K562 (cell line): ENCODE results near the gene ZNF260. TPM values are rescaled to one million over a fixed set of nuclear protein-coding genes. Genes with fewer than 3 reads are reported as not detected.

ENCODE experiments used
- ARID1B ChIP-seq: fragments of 450-650 bp; IDR thresholded peaks from 2 replicates; pipeline ENCODE4 v1.6.1; 2016; ENCODE audit warnings: antibody characterized with exemption, mild to moderate bottlenecking, inconsistent platforms
- ARID2 ChIP-seq: fragments of 450-650 bp; IDR thresholded peaks from 2 replicates; pipeline ENCODE4 v1.6.1; 2017; ENCODE audit warnings: antibody characterized with exemption, mild to moderate bottlenecking
- DPF2 ChIP-seq: fragments of 450-650 bp; IDR thresholded peaks from 2 replicates; pipeline ENCODE4 v1.6.1; 2016
- EGR1 ChIP-seq: fragments of 450-650 bp; conservative IDR thresholded peaks from 2 replicates; pipeline ENCODE4 v1.6.1; 2017; ENCODE audit warnings: mild to moderate bottlenecking
- EP400 ChIP-seq: fragments of 450-650 bp; IDR thresholded peaks from 2 replicates; pipeline ENCODE4 v1.6.1; 2017; ENCODE audit warnings: antibody characterized with exemption, mild to moderate bottlenecking, moderate library complexity
- ETV1 ChIP-seq: fragments of 450-650 bp; conservative IDR thresholded peaks from 2 replicates; pipeline ENCODE4 v1.6.1; 2016; ENCODE audit warnings: missing genetic modification characterization, control low read depth, low read depth, missing compliant biosample characterization
- FOXK2 ChIP-seq, 2 experiments: fragments of 450-650 bp; IDR thresholded peaks in 1 of 2; conservative IDR thresholded peaks in 1 of 2; 2 replicates each; pipeline ENCODE4 v1.6.1; 2016; ENCODE audit warnings: low read depth in 2 of 2, mild to moderate bottlenecking in 1 of 2
- HDGF ChIP-seq: fragments of 450-650 bp; IDR thresholded peaks from 2 replicates; pipeline ENCODE4 v1.6.1; 2016
- NBN ChIP-seq: fragments of 450-650 bp; IDR thresholded peaks from 2 replicates; pipeline ENCODE4 v1.6.1; 2016; ENCODE audit warnings: low read depth, mild to moderate bottlenecking
- NCOA1 ChIP-seq: fragments of 450-650 bp; IDR thresholded peaks from 2 replicates; pipeline ENCODE4 v1.6.1; 2016; ENCODE audit warnings: low read depth
- RBM17 ChIP-seq: fragments of 200-400 bp; formaldehyde crosslinking; IDR thresholded peaks from 2 replicates; pipeline ENCODE4 v1.6.1; 2017; ENCODE audit warnings: low read depth, mild to moderate bottlenecking, low read length, borderline replicate concordance
- RBM25 ChIP-seq: fragments of 200-400 bp; formaldehyde crosslinking; IDR thresholded peaks from 2 replicates; pipeline ENCODE4 v1.6.1; 2018; ENCODE audit warnings: low read length, low read depth, moderate library complexity; ENCODE audit not compliant: severe bottlenecking
- SMARCA5 ChIP-seq: fragments of 450-650 bp; IDR thresholded peaks from 2 replicates; pipeline ENCODE4 v1.6.1; 2016
- SMARCE1 ChIP-seq: fragments of 450-650 bp; IDR thresholded peaks from 2 replicates; pipeline ENCODE4 v1.7.1; 2016; ENCODE audit warnings: mild to moderate bottlenecking
- SNIP1 ChIP-seq: fragments of 450-650 bp; IDR thresholded peaks from 2 replicates; pipeline ENCODE4 v1.7.1; 2017; ENCODE audit warnings: low read depth, mild to moderate bottlenecking
- ZC3H8 ChIP-seq: fragments of 450-650 bp; IDR thresholded peaks from 2 replicates; pipeline ENCODE4 v1.6.1; 2017
- ZNF316 ChIP-seq: fragments of 450-650 bp; IDR thresholded peaks from 2 replicates; pipeline ENCODE4 v1.6.1; 2016
- polyA plus RNA-seq, 8 experiments: library from polyadenylated mRNA; depleted of rRNA in 4 of 8; stranded (reverse) in 5 of 8; unstranded in 3 of 8; fragments of >200 nt; fragmentation: Nextera tagmentation in 2 of 8; fragmentation: Illumina TruSeq in 1 of 8; extraction: Ambion mirVana in 2 of 8; extraction: Trizol in 1 of 8; gene quantifications; 2 replicates each; pipeline versions ENCODE4 v1.2.1 to v1.2.3, GENCODE V29; 2011 to 2014; ENCODE audit warnings: inconsistent platforms in 1 of 8, missing spikeins in 1 of 8
- total RNA-seq, 7 experiments: library from RNA; depleted of rRNA in 6 of 7; stranded (reverse); fragments of >200 nt in 6 of 7; fragmentation: Illumina TruSeq in 2 of 7; extraction: Trizol in 2 of 7; gene quantifications; 2 replicates each; pipeline versions ENCODE4 v1.2.1 to v1.2.3, GENCODE V29; 2011 to 2021; ENCODE audit warnings: low replicate concordance in 1 of 7
- TF ChIP-seq, protein P1 (sequence below): sonication (generic); formaldehyde crosslinking; IDR thresholded peaks from 2 replicates; pipeline ENCODE4 v1.8.0; 2022; ENCODE audit warnings: mild to moderate bottlenecking, low read depth, missing genetic modification reagents
- TF ChIP-seq, protein P2 (sequence below), 2 experiments: fragments of 450-650 bp; conservative IDR thresholded peaks; 2 replicates each; pipeline ENCODE4 v1.6.1; 2017; ENCODE audit warnings: mild to moderate bottlenecking in 2 of 2, moderate library complexity in 2 of 2
- TF ChIP-seq, protein P3 (sequence below): fragments of 450-650 bp; formaldehyde crosslinking; conservative IDR thresholded peaks from 2 replicates; pipeline ENCODE4 v1.4.0; 2022; ENCODE audit warnings: mild to moderate bottlenecking, missing genetic modification characterization
- TF ChIP-seq, protein P4 (sequence below), 2 experiments: fragments of 450-650 bp; IDR thresholded peaks; 2 replicates each; pipeline ENCODE4 v1.6.1; 2016
- TF ChIP-seq, protein P5 (sequence below): sonication (generic); formaldehyde crosslinking; IDR thresholded peaks from 2 replicates; pipeline ENCODE4 v1.8.0; 2022; ENCODE audit warnings: mild to moderate bottlenecking, missing genetic modification reagents, borderline replicate concordance

The ZNF260 gene
- total and polyA plus RNA-seq, 9 of the 15 experiments (the other 6 are each of a cell fraction or from before 2014, with no cell fraction given), result 2.6 to 16.6 (median 5.8) TPM

DNA sequence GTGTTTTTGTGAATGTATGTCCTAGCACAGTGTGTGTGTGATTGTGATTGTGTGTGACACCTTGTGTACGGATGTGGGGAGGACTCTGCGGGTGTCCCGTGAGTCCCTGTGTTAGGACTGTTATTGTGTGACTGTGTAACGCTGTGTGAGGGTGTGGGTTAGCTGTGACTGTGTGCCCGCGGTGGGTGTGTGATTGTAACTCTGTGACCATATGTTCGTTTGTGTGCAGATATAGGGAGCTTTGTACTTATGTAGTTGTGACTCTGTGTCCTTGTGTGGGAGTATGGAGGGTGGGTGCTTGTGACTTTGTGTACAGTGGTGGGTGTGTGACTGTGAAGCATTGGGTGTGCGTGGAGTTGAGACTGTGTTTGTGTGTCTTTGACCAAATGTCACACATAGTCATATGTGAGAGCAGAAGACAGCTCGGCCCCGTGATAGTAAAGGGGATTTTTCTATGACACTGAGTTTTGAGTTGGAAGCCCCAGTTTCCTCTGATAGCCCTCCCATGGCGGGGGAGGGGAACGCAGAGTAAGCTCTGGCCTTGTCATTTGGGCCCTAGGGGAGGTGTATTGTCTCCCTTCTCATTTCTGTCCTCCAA lies 949 bp upstream of the ZNF260 start (continued):
- peak; percentile 92 for TF ChIP-seq HDGF
- peak; percentile 48; the same call in 1 of the 2 replicates for TF ChIP-seq ZC3H8
- TF ChIP-seq, protein P1, sequence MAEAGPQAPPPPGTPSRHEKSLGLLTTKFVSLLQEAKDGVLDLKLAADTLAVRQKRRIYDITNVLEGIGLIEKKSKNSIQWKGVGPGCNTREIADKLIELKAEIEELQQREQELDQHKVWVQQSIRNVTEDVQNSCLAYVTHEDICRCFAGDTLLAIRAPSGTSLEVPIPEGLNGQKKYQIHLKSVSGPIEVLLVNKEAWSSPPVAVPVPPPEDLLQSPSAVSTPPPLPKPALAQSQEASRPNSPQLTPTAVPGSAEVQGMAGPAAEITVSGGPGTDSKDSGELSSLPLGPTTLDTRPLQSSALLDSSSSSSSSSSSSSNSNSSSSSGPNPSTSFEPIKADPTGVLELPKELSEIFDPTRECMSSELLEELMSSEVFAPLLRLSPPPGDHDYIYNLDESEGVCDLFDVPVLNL (CRISPR knock-in tag), result 0 out of 2 replicates have a peak, but pooled peaks have one; percentile 38
- no peak for TF ChIP-seq RBM25
- peak; percentile 85 for TF ChIP-seq SMARCA5
- 0 out of 2 replicates have a peak, but pooled peaks have one; percentile 40 for TF ChIP-seq SMARCE1
- TF ChIP-seq EP400, result no peak
- TF ChIP-seq ETV1 (tag), result no peak
- TF ChIP-seq NCOA1, result 0 out of 2 replicates have a peak, but pooled peaks have one; percentile 6
- 0 out of 2 replicates have a peak, but pooled peaks have one; percentile 22 for TF ChIP-seq ARID2
- TF ChIP-seq, protein P2, sequence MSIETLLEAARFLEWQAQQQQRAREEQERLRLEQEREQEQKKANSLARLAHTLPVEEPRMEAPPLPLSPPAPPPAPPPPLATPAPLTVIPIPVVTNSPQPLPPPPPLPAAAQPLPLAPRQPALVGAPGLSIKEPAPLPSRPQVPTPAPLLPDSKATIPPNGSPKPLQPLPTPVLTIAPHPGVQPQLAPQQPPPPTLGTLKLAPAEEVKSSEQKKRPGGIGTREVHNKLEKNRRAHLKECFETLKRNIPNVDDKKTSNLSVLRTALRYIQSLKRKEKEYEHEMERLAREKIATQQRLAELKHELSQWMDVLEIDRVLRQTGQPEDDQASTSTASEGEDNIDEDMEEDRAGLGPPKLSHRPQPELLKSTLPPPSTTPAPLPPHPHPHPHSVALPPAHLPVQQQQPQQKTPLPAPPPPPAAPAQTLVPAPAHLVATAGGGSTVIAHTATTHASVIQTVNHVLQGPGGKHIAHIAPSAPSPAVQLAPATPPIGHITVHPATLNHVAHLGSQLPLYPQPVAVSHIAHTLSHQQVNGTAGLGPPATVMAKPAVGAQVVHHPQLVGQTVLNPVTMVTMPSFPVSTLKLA (conservative IDR thresholded peaks at IDR 0.05), result 0 out of 4 replicates have a peak, but pooled peaks of 1 of the 2 experiments have one; percentile 75
- TF ChIP-seq NBN, result peak; percentile 12; the same call in 1 of the 2 replicates
- no peak for TF ChIP-seq SNIP1
- TF ChIP-seq, protein P3, sequence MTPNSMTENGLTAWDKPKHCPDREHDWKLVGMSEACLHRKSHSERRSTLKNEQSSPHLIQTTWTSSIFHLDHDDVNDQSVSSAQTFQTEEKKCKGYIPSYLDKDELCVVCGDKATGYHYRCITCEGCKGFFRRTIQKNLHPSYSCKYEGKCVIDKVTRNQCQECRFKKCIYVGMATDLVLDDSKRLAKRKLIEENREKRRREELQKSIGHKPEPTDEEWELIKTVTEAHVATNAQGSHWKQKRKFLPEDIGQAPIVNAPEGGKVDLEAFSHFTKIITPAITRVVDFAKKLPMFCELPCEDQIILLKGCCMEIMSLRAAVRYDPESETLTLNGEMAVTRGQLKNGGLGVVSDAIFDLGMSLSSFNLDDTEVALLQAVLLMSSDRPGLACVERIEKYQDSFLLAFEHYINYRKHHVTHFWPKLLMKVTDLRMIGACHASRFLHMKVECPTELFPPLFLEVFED, result 0 out of 2 replicates have a peak, but pooled peaks have one; percentile 40
- TF ChIP-seq, protein P4, sequence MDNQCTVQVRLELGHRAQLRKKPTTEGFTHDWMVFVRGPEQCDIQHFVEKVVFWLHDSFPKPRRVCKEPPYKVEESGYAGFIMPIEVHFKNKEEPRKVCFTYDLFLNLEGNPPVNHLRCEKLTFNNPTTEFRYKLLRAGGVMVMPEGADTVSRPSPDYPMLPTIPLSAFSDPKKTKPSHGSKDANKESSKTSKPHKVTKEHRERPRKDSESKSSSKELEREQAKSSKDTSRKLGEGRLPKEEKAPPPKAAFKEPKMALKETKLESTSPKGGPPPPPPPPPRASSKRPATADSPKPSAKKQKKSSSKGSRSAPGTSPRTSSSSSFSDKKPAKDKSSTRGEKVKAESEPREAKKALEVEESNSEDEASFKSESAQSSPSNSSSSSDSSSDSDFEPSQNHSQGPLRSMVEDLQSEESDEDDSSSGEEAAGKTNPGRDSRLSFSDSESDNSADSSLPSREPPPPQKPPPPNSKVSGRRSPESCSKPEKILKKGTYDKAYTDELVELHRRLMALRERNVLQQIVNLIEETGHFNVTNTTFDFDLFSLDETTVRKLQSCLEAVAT (IDR thresholded peaks at IDR 0.05), result peak; percentile 54 to 71; a peak in 2 of 4 replicates
- TF ChIP-seq, protein P5, sequence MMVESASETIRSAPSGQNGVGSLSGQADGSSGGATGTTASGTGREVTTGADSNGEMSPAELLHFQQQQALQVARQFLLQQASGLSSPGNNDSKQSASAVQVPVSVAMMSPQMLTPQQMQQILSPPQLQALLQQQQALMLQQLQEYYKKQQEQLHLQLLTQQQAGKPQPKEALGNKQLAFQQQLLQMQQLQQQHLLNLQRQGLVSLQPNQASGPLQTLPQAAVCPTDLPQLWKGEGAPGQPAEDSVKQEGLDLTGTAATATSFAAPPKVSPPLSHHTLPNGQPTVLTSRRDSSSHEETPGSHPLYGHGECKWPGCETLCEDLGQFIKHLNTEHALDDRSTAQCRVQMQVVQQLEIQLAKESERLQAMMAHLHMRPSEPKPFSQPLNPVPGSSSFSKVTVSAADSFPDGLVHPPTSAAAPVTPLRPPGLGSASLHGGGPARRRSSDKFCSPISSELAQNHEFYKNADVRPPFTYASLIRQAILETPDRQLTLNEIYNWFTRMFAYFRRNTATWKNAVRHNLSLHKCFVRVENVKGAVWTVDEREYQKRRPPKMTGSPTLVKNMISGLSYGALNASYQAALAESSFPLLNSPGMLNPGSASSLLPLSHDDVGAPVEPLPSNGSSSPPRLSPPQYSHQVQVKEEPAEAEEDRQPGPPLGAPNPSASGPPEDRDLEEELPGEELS (CRISPR knock-in tag), result 0 out of 2 replicates have a peak, but pooled peaks have one; percentile 58
- TF ChIP-seq ZNF316, result 0 out of 2 replicates have a peak, but pooled peaks have one; percentile 1
- TF ChIP-seq DPF2, result peak; percentile 51; the same call in 1 of the 2 replicates
- TF ChIP-seq ARID1B, result peak; percentile 38; the same call in 1 of the 2 replicates
- TF ChIP-seq FOXK2 (conservative IDR thresholded peaks at IDR 0.05 in 1 of 2, IDR thresholded peaks at IDR 0.05 in 1 of 2; ENCODE audit: low read depth in 2 of 2), result peak; percentile 38 to 76; a peak in 1 of 4 replicates
- no peak for TF ChIP-seq RBM17
- peak; percentile 52; the same call in 1 of the 2 replicates for TF ChIP-seq EGR1
